ENCODE results near the gene ATP13A1.

- TF ChIP-seq POLR2A (IDR thresholded peaks at IDR 0.05; ENCODE audit: borderline replicate concordance, extremely low read depth, insufficient read depth, insufficient read length) (no peak), EZH2phosphoT487 (IDR thresholded peaks at IDR 0.05; ENCODE audit: borderline replicate concordance) (no peak), ELF1 (IDR thresholded peaks at IDR 0.05; ENCODE audit: borderline replicate concordance, low read depth) (no peak)
These were observed 32.1 kb downstream of the ATP13A1 start for GRCh38 chr19:19631346-19631745.

Measured in HCT116 (cell line).